GM10266 (cell line): ENCODE measurements around the gene FAM200B.

Source experiments
- DNase-seq: peaks from one replicate; pipeline ENCODE4 v3.0.0; 2012; ENCODE audit errors: extremely low spot score
- CTCF ChIP-seq: IDR thresholded peaks from 2 replicates; pipeline ENCODE4 v1.5.1; 2012; ENCODE audit warnings: mild to moderate bottlenecking, low read depth; ENCODE audit not compliant: control insufficient read depth, insufficient read depth; ENCODE audit errors: missing control alignments

Gene FAM200B

GRCh38 chr4:15696866-15697265 is 15.2 kb downstream of the FAM200B start:
- no peak for TF ChIP-seq CTCF
- no peak for DNase-seq

GRCh38 chr4:15702941-15703403 is 21.3 kb downstream of the FAM200B start, which contains the start of gene BST1:
BST1 (plus strand) TSS chr4:15703065; CDS start chr4:15703145, 80 bp downstream.
- peak; percentile 53 for DNase-seq

GRCh38 chr4:15703439-15703838 is 21.8 kb downstream of the FAM200B start:
- no peak for TF ChIP-seq CTCF
- DNase-seq, result no peak

More at GRCh38 chr4:15702941-15703403, 21.3 kb downstream of the FAM200B start, which contains the start of gene BST1:
- no peak for TF ChIP-seq CTCF

- no peak for TF ChIP-seq CTCF
- no peak for DNase-seq
Observed at GRCh38 chr4:15704129-15704528, 22.5 kb downstream of the FAM200B start.

- no peak for DNase-seq
- no peak for TF ChIP-seq CTCF
Observed at GRCh38 chr4:15706646-15707362, 25.2 kb downstream of the FAM200B start.

GRCh38 chr4:15707363-15707715 is 25.7 kb downstream of the FAM200B start:
- TF ChIP-seq CTCF, result no peak
- DNase-seq, result no peak

GRCh38 chr4:15711762-15712161 is 30.1 kb downstream of the FAM200B start:
- DNase-seq, result no peak
- no peak for TF ChIP-seq CTCF
